Measurements from ENCODE around the gene PCDHA1. TPM values are rescaled to one million over a fixed set of nuclear protein-coding genes. Genes with fewer than 3 reads are reported as not detected.
A peak's percentile ranks its signal among the peaks of the same experiment; 100 is the strongest.
"Not testable (repeated sequence)": the region's sequence is repeated elsewhere in the genome, so short reads cannot be mapped to it uniquely, and the experiment has no call there.

PCDHA1 gene
- polyA plus RNA-seq, 1 experiment, result 0.12 TPM

GRCh38 chr5:140795259-140795641 lies 9.3 kb downstream of the PCDHA1 start:
- no peaks in the 10 kb centered on the region for H3K27me3 ChIP-seq (ENCODE audit: control insufficient read depth, insufficient read depth, low read length)
- no peak for DNase-seq (ENCODE audit: low read depth)
- ChIA-PET POLR2A (no interaction called here), CTCF (no interaction called here)
- TF ChIP-seq CTCF (IDR thresholded peaks at IDR 0.05; ENCODE audit: insufficient read depth, low read depth, low read length), result peak; percentile 14; the same call in 1 of the 2 replicates
- no peak overlapping the region for H3K4me3 ChIP-seq (ENCODE audit: low read depth, low read length)
- H3K36me3 ChIP-seq (ENCODE audit: control insufficient read depth, insufficient read depth, low read length), result no peaks in the 10 kb centered on the region

- DNase-seq (ENCODE audit: low read depth); H3K27me3 ChIP-seq (ENCODE audit: control insufficient read depth, insufficient read depth, low read length); CTCF ChIA-PET; POLR2A ChIA-PET; H3K4me3 ChIP-seq (ENCODE audit: low read depth, low read length); H3K36me3 ChIP-seq (ENCODE audit: control insufficient read depth, insufficient read depth, low read length): not testable (repeated sequence)
Observed at GRCh38 chr5:140796072-140796717, 10.3 kb downstream of the PCDHA1 start.

GRCh38 chr5:140796718-140797095 lies 10.8 kb downstream of the PCDHA1 start:
- no peaks in the 10 kb centered on the region for H3K27me3 ChIP-seq (ENCODE audit: control insufficient read depth, insufficient read depth, low read length)
- no peaks in the 10 kb centered on the region for H3K36me3 ChIP-seq (ENCODE audit: control insufficient read depth, insufficient read depth, low read length)
- no peak for TF ChIP-seq CTCF (IDR thresholded peaks at IDR 0.05; ENCODE audit: insufficient read depth, low read depth, low read length)
- POLR2A ChIA-PET, result no interaction called here
- CTCF ChIA-PET, result no interaction called here
- DNase-seq (ENCODE audit: low read depth), result no peak
- no peak overlapping the region for H3K4me3 ChIP-seq (ENCODE audit: low read depth, low read length)

GRCh38 chr5:140800816-140801493 lies 15.0 kb downstream of the PCDHA1 start, which contains the start of gene PCDHA3:
TSS of gene PCDHA3 (plus strand) at chr5:140801057.
- POLR2A ChIA-PET, result no interaction called here
- Histone ChIP-seq H3K36me3 (ENCODE audit: control insufficient read depth, insufficient read depth, low read length) (no peaks in the 10 kb centered on the region), H3K4me3 (ENCODE audit: low read depth, low read length) (peak within 1 kb of the TSS; percentile 19; the same call in 1 of the 2 replicates), H3K27me3 (ENCODE audit: control insufficient read depth, insufficient read depth, low read length) (no peaks in the 10 kb centered on the region)
- CTCF ChIA-PET, result interaction anchor here (0.7 to 1.9 kb wide), 3 partner anchors 11 to 51 kb away, joined by 3 to 4 read pairs (median 3); no protein-coding TSS in a partner anchor
- no peak for DNase-seq (ENCODE audit: low read depth)
- TF ChIP-seq CTCF (IDR thresholded peaks at IDR 0.05; ENCODE audit: insufficient read depth, low read depth, low read length), result peak; percentile 31; the same call in 1 of the 2 replicates

- DNase-seq (ENCODE audit: low read depth), result no peak
- CTCF ChIA-PET, result interaction anchor here (0.7 to 1.9 kb wide), 3 partner anchors 10 to 50 kb away, joined by 3 to 4 read pairs (median 3); no protein-coding TSS in a partner anchor
- Histone ChIP-seq H3K27me3 (ENCODE audit: control insufficient read depth, insufficient read depth, low read length) (no peaks in the 10 kb centered on the region), H3K36me3 (ENCODE audit: control insufficient read depth, insufficient read depth, low read length) (no peaks in the 10 kb centered on the region), H3K4me3 (ENCODE audit: low read depth, low read length) (peak overlapping the region; percentile 19; the same call in 1 of the 2 replicates)
- POLR2A ChIA-PET, result no interaction called here
- TF ChIP-seq CTCF (IDR thresholded peaks at IDR 0.05; ENCODE audit: insufficient read depth, low read depth, low read length), result peak; percentile 38
Observed at GRCh38 chr5:140801494-140801841, 15.5 kb downstream of the PCDHA1 start.

- DNase-seq (ENCODE audit: low read depth); POLR2A ChIA-PET; H3K4me3 ChIP-seq (ENCODE audit: low read depth, low read length); H3K36me3 ChIP-seq (ENCODE audit: control insufficient read depth, insufficient read depth, low read length); H3K27me3 ChIP-seq (ENCODE audit: control insufficient read depth, insufficient read depth, low read length): not testable (repeated sequence)
- CTCF ChIA-PET, result interaction anchor here (1.9 kb wide), 1 partner anchor 10 kb away, joined by 4 read pairs; no protein-coding TSS in a partner anchor
Observed at GRCh38 chr5:140802381-140802780, 16.4 kb downstream of the PCDHA1 start.

Measured in BJ (cell line).